Activated CD8-positive, alpha-beta memory T cell treated with anti-CD3 and anti-CD28 coated beads for 48 hours (primary cell): ENCODE measurements around the gene UNC5CL.
"Not testable (repeated sequence)": the region's sequence is repeated elsewhere in the genome, so short reads cannot be mapped to it uniquely, and the experiment has no call there.

ENCODE experiments used
- DNase-seq, 3 experiments: peaks; one replicate each; pipeline ENCODE4 v3.0.0-alpha.2; 2020; ENCODE audit warnings: low read depth in 2 of 3, low spot score in 2 of 3

The UNC5CL gene

GRCh38 chr6:41040101-41040939 lies 1.3 kb upstream of the UNC5CL start:
- no peak for DNase-seq

- DNase-seq, result no peak
Observed at GRCh38 chr6:41038205-41038604, 816 bp downstream of the UNC5CL start.

DNA sequence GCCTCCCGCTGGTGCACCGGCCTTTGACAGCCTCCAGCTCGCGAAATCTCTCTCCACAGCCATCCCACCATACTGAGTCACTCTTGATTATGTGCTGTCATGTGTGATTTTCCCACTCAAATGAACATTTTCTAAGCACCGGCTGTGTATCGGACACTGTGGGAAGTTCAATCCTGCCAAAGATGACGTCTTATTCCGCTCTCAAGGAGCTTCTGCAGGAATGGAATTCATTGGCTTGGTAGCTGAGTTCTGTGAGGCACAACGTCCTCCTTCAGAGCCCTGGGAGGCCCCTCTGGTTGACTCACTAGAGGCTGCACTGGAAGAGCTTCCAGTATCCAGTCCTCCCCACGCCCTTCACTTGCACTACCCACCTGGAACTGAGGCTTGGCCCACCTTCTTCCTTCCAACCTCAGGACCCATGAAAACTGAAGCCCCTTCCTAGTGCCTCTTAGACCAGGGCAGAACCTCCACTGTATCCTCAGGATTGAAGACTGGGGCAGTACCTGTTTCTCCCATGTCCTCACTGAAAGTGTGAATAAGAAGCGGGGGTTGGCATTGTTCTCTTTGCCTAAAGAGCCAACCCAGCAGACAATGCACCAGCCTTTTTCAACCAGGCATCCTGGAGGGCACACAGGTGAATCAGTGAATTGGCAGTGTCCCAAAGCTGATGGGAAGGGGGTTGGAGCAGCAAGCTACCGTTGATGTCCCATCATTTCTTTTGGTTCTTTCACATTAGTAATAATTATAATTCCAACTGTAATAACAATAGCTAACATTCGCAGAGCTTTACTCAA lies 1.7 kb downstream of the UNC5CL start:
- DNase-seq, result no peak

DNA sequence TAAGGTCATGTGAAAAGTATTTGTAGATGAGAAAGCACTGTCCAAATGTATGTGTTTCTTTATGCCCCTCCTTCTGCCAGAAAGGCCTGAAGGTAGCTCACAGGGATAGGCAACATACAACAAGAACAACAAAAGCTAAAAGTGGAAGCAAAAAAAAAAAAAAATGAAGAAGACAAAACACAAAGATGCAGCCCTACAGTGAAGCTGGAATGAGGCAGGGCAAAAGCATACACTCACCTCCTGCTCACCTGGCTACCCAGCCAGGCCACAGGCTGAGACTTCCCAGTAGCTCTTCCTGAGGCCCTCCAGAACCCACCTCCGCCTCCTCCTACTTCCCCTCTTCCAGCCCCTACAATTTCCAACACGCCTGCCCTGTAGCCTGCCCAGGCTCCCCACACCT lies 2.4 kb downstream of the UNC5CL start:
- no peak for DNase-seq

- no peak for DNase-seq
Observed at GRCh38 chr6:41036186-41036585, 2.8 kb downstream of the UNC5CL start.

DNA sequence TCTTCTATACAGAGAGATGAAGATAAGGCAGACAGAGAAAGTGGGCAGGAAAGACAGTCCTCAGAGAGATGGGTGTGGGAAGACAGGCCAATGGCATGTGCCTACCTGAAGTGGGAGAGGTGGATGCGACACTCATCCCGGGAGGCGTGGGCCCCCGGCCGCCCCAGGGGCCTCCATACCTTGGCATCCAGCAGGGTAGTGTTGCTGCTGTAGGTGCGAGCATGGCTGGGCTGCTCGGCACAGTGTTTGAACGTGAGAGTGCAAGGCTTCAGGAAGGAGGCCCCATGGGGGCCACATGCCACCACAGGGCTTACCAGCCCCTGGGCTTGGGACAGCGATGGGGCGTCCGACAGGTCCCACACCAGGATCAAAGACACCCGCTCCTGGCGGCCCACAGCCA lies 5.2 kb downstream of the UNC5CL start:
- DNase-seq, result no peak

GRCh38 chr6:41032830-41033229 lies 6.2 kb downstream of the UNC5CL start:
- DNase-seq, result no peak

- DNase-seq, result no peak
Observed at GRCh38 chr6:41028561-41029412, 10.2 kb downstream of the UNC5CL start.

GRCh38 chr6:41027799-41028560 lies 11.0 kb downstream of the UNC5CL start:
- DNase-seq, result peak; percentile 63 to 81 (median 74)

GRCh38 chr6:41027241-41027640 lies 11.8 kb downstream of the UNC5CL start:
- DNase-seq, result no peak

- no peak for DNase-seq
Observed at GRCh38 chr6:41025966-41026530, 13.0 kb downstream of the UNC5CL start.

- DNase-seq, result no peak
Observed at GRCh38 chr6:41023114-41023513, 15.9 kb downstream of the UNC5CL start.

- DNase-seq, result no peak
Observed at GRCh38 chr6:41022294-41022693, 16.7 kb downstream of the UNC5CL start.

GRCh38 chr6:41021832-41022231 lies 17.2 kb downstream of the UNC5CL start:
- no peak for DNase-seq

GRCh38 chr6:41017663-41018062 lies 21.4 kb downstream of the UNC5CL start:
- no peak for DNase-seq

GRCh38 chr6:41015860-41016259 lies 23.2 kb downstream of the UNC5CL start:
- not testable (repeated sequence) for DNase-seq

DNA sequence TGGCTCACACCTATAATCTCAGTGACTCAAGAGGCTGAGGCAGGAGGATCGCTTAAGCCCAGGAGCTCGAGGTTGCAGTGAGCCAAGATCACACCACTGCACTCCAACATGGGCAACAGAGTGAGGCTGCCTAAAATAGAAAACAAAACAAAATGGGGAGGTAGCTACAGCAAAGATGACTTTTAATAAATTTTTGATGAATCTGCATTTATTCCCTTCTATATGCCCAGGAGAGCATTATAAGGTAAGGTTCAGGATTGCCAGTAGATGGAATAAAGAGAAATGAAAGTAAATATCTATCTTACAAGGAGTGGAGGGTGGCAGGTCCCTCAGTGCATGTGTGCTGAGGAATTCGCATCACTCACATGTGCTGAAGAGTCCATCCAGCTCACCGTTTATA lies 24.2 kb downstream of the UNC5CL start:
- DNase-seq, result no peak

DNA sequence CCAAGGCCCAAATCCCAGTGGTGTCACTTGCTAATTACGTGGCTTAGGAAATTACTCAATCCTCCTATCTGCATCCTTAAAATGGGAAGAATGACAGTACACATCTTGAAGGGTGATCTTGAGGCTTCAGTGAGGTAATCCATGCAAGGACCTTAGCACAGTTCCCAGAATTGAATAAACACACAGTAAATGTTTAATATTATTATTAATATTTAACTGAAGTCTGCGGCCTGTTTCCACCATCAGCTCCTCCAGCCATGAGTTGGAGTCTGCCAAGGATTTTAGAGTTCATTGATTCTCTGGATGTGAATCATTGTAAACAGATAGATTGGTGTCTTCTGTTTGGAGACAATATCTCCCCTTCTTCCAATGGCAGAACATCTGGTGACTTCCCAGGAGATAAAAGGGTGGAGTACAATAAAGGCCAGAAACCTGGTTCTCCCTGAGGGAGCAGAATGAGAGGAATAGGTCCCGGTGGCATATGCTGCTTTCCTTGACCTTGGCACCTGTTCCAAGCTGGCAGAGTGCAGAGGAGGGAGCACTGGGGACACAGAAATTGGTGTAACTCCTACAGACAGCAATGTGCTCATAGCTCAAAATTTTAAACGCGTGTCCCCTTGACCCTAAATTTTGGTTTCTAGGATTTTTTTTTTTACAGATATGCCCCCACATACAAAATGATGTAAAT lies 25.4 kb downstream of the UNC5CL start:
- DNase-seq, result no peak

- DNase-seq, result no peak
Observed at GRCh38 chr6:41011673-41012072, 27.3 kb downstream of the UNC5CL start.

DNA sequence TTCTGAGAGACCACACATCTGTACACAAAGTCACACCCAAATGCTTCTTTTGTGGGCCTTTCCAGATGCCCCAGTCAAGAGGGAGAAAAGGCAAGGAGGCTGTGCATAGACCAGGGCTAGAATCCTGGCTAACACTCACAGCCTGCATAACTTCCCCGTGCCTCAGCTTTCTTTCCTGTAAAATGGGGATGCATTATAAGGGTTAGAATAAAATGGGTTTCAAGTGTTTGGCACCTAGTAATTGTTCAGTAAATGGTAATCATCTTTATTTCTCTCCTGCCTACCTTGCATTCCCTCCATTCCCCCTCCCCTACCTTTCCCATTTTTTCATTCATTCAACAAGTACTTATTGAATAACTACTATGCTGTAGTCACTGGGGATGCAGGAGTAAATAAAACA lies 29.4 kb downstream of the UNC5CL start:
- DNase-seq, result no peak
